ENCODE results near the gene ALDH16A1. TPM values are rescaled to one million over a fixed set of nuclear protein-coding genes. Genes with fewer than 3 reads are reported as not detected.
A peak's percentile ranks its signal among the peaks of the same experiment; 100 is the strongest.

Gene ALDH16A1
- total RNA-seq, 4 donors from 2014 or later: 33.9 to 70.5 (median 63.5) TPM

DNA sequence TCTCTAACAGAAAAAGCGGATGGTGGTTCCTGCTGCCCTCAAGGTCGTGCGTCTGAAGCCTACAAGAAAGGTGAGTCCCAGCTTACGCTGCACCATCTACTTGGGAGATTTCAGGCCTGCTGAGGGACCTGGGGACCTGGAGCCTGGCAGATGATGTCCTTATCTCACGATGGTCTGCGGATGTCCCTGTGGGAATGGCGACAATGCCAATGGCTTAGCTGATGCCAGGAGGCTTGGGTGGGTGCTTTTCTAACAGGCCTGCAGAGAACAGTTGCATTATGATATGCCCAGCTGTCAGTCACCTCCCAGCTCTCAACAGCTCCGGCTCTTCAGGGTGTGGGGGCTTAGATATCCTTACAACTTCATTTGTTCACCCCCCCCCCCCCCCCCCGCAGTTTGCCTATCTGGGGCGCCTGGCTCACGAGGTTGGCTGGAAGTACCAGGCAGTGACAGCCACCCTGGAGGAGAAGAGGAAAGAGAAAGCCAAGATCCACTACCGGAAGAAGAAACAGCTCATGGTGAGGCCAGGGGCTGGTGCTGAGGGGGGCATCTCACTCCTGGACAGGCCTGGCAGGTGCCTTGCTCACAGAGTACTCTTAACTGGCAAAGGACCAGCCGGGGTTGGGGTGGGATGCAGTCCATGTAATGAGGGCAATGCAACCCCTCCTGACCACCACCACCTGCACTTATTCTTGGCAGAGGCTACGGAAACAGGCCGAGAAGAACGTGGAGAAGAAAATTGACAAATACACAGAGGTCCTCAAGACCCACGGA is 38.2 kb downstream of the ALDH16A1 start:
- Histone ChIP-seq H3K27ac (peak overlapping the region in 2 of 4 donors; percentile 18 to 20), H3K9me3 (no peaks in the 10 kb centered on the region), H3K27me3 (no peaks in the 10 kb centered on the region), H3K4me1 (peaks cover 0 to 43% (median 20%) of the 10 kb centered on the region in 4 donors), H3K36me3 (peaks cover 7 to 43% (median 27%) of the 10 kb centered on the region in 3 donors), H3K4me3 (no peak overlapping the region)
- no peak for DNase-seq (ENCODE audit: low spot score in 2 of 2)
- WGBS, 2 donors: 73 to 80% methylated on average over 15 to 17 of the region's 17 CpGs
- TF ChIP-seq POLR2A (IDR thresholded peaks at IDR 0.05) (no peak), EP300 (IDR thresholded peaks at IDR 0.05) (no peak)
- TF ChIP-seq, protein P1, sequence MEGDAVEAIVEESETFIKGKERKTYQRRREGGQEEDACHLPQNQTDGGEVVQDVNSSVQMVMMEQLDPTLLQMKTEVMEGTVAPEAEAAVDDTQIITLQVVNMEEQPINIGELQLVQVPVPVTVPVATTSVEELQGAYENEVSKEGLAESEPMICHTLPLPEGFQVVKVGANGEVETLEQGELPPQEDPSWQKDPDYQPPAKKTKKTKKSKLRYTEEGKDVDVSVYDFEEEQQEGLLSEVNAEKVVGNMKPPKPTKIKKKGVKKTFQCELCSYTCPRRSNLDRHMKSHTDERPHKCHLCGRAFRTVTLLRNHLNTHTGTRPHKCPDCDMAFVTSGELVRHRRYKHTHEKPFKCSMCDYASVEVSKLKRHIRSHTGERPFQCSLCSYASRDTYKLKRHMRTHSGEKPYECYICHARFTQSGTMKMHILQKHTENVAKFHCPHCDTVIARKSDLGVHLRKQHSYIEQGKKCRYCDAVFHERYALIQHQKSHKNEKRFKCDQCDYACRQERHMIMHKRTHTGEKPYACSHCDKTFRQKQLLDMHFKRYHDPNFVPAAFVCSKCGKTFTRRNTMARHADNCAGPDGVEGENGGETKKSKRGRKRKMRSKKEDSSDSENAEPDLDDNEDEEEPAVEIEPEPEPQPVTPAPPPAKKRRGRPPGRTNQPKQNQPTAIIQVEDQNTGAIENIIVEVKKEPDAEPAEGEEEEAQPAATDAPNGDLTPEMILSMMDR (IDR thresholded peaks at IDR 0.05): no peak

DNA sequence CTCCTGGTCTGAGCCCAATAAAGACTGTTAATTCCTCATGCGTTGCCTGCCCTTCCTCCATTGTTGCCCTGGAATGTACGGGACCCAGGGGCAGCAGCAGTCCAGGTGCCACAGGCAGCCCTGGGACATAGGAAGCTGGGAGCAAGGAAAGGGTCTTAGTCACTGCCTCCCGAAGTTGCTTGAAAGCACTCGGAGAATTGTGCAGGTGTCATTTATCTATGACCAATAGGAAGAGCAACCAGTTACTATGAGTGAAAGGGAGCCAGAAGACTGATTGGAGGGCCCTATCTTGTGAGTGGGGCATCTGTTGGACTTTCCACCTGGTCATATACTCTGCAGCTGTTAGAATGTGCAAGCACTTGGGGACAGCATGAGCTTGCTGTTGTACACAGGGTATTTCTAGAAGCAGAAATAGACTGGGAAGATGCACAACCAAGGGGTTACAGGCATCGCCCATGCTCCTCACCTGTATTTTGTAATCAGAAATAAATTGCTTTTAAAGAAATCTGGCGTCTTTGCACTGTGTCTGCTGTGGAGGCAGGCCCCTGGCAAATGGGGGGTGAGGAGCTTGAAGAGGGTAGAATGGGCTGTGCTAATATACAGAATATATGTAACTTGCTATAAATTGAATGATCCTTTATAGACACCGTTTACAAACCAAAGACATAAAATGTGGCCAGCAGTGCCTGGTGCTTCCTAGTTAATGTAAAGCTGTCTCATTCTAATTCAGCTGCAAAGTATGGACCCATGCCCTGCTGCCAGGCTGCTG is 39.0 kb downstream of the ALDH16A1 start:
- TF ChIP-seq EP300 (IDR thresholded peaks at IDR 0.05): no peak
- TF ChIP-seq, protein P1 (IDR thresholded peaks at IDR 0.05): no peak
- TF ChIP-seq POLR2A (IDR thresholded peaks at IDR 0.05): no peak
- no peak for DNase-seq (ENCODE audit: low spot score in 2 of 2)
- peaks cover 0 to 41% (median 21%) of the 10 kb centered on the region in 4 donors for H3K4me1 ChIP-seq
- no peak overlapping the region for H3K4me3 ChIP-seq
- 66 to 80% methylated on average over 7 of the region's 7 CpGs for WGBS, 2 donors
- no peaks in the 10 kb centered on the region for H3K27me3 ChIP-seq
- no peaks in the 10 kb centered on the region for H3K9me3 ChIP-seq
- H3K36me3 ChIP-seq: peaks cover 7 to 43% (median 27%) of the 10 kb centered on the region in 3 donors
- H3K27ac ChIP-seq: no peak overlapping the region

DNA sequence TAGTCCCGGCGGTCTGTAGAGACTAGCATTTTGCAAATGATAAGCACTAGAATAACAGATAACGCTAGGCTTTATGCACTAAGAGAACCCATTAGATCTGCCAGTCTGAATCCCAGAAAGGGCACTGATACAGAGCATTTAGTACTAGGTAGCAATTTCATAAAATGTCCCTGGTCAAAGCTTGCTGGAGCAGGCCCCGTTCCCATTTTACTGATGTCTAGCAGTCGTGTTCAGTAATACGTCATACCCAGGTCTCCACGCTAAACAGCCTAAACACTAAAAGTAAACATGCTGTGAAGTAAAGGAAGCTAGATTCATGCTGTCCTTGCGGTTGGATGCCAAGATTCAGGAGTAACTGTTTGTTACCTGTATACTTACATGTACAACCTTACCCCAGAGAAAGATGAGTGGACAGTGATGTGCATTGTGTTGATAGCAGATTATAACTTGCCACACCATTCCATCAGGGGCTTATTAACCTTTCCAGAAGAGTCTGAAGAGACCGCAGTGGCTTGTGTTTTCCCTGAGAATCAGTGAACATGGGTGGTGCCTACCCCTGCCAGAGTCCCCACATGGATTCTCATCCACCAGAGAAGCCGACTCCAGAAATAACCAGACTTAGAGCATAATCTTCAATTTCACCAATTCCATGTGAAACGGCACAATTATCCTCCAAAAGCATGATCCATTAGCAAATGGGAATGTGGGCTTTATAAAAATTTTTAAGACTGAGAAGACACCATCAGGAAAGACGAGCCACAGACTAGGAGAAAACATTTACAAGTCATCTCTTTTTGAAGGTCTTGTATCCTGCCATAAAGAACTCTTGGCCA is 39.8 kb downstream of the ALDH16A1 start:
- Histone ChIP-seq H3K4me1 (peaks cover 3 to 48% (median 28%) of the 10 kb centered on the region in 4 donors), H3K9me3 (no peaks in the 10 kb centered on the region), H3K36me3 (peaks cover 9 to 51% (median 31%) of the 10 kb centered on the region in 3 donors), H3K4me3 (no peak overlapping the region), H3K27ac (peak overlapping the region in 1 of 4 donors; percentile 14), H3K27me3 (no peaks in the 10 kb centered on the region)
- TF ChIP-seq EP300 (IDR thresholded peaks at IDR 0.05) (peak in 1 of 2 donors; percentile 9), POLR2A (IDR thresholded peaks at IDR 0.05) (no peak)
- TF ChIP-seq, protein P1 (IDR thresholded peaks at IDR 0.05): no peak
- WGBS, 2 donors: 71 to 73% methylated on average over 12 of the region's 12 CpGs
- no peak for DNase-seq (ENCODE audit: low spot score in 2 of 2)

DNA sequence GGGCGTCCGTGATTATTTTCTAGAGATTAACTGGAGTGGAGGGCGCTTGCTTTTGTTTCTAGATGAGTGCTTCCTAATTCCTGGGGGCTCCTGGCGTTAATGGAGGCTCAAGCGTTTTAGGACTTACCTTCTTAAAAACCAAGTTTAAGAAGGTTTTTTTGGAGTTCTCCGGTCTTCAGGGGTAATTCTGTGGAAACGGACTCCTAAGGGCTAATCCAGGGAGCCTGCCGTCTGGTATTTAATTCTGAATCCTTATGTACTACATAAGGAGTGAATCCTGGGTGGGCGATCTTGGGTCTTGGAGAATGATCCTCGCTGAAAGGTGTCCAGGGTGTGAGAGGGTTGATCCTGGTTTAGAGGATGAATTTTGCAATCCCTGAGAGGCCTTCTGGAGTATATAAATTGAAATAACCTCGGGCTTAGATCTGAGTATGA is 43.6 kb downstream of the ALDH16A1 start:
- H3K4me1 ChIP-seq: peaks cover 6 to 56% (median 22%) of the 10 kb centered on the region in 4 donors
- H3K9me3 ChIP-seq: no peaks in the 10 kb centered on the region
- DNase-seq (ENCODE audit: low spot score in 2 of 2): no peak
- peak overlapping the region; percentile 94 to 97 (median 97) for H3K27ac ChIP-seq
- 0 to 1% methylated on average over 11 of the region's 11 CpGs for WGBS, 2 donors
- peak overlapping the region; percentile 79 to 96 (median 86) for H3K4me3 ChIP-seq
- no peaks in the 10 kb centered on the region for H3K27me3 ChIP-seq
- peaks cover 4 to 54% (median 36%) of the 10 kb centered on the region in 3 donors for H3K36me3 ChIP-seq
- TF ChIP-seq, protein P1 (IDR thresholded peaks at IDR 0.05): no peak
- TF ChIP-seq POLR2A (IDR thresholded peaks at IDR 0.05): no peak
- no peak for TF ChIP-seq EP300 (IDR thresholded peaks at IDR 0.05)
